H7 (cell line): Measurements from ENCODE around the gene PRKCH. TPM values are rescaled to one million over a fixed set of nuclear protein-coding genes. Genes with fewer than 3 reads are reported as not detected.

ENCODE experiments used
- DNase-seq: peaks from one replicate; pipeline ENCODE4 v3.0.0; 2012
- H3K27me3 ChIP-seq: 2 replicates; pipeline ENCODE4 v1.6.0; 2011; ENCODE audit warnings: mild to moderate bottlenecking, low read length; ENCODE audit not compliant: control insufficient read depth, insufficient read depth
- H3K36me3 ChIP-seq: replicated peaks from 2 replicates; pipeline ENCODE4 v1.5.1; 2011; ENCODE audit warnings: low read length; ENCODE audit not compliant: control insufficient read depth, insufficient read depth
- H3K4me3 ChIP-seq: 2 replicates; pipeline ENCODE4 v1.5.1; 2011; ENCODE audit warnings: low read depth, mild to moderate bottlenecking, control low read depth, low read length, moderate library complexity; ENCODE audit not compliant: insufficient read depth
- total RNA-seq: library from RNA; depleted of rRNA; stranded (reverse); fragments of >200 nt; shearing (Covaris generic); gene quantifications from 2 replicates; pipeline ENCODE4 v1.2.3, GENCODE V29; 2014

PRKCH gene
- total RNA-seq, 1 experiment from 2014 or later, result 6.3 TPM

DNA sequence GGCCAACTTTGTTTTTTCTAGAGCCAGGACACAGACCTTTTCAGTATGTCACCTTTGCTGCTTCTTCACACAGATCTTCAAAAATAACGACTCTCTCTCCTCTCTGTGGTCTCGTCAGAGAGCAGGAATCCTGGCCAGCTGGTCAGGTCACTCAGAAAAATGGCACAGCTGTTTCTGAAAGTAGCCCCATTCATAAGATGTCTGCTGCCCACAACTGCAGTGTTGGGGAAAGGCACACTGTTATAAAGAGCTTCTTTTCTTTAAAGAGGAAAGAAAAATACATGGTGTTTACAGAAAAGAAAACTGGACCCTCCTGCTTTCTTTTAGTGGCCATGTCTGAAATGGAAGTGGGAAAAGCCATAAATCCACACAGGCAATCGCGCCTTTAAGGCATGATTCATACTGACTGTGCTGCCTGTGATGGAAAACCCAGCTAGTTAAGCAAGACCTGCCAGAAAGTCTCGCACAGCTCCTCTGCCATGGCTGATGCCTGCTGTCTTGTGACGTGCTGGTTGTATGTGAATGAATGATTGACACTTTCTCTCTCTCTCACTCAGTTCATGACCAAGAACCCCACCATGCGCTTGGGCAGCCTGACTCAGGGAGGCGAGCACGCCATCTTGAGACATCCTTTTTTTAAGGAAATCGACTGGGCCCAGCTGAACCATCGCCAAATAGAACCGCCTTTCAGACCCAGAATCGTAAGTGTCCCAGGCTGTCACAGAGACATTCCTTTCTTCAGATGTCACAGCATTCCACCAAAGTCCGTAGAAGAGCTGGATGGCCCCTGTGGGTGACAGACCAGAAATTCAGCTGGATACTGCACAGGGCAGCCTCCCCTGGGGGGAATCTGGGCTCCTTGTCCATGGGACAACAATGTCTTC lies 226.0 kb downstream of the PRKCH start:
- DNase-seq, result no peak
- H3K4me3 ChIP-seq, result no peak overlapping the region
- H3K36me3 ChIP-seq, result no peaks in the 10 kb centered on the region
- no peaks in the 10 kb centered on the region for H3K27me3 ChIP-seq

DNA sequence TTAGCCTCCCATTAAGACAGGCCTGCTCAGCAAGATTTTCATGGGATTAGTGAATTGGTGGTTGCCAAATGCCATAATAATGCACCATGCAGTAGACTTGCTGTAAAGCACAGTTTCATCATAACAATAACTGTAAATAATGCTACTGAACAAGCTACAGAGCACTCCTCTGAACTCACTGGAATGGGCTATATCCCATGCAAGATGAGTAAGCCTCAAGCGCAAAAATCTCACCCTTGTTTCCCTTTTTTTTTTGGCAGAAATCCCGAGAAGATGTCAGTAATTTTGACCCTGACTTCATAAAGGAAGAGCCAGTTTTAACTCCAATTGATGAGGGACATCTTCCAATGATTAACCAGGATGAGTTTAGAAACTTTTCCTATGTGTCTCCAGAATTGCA lies 228.0 kb downstream of the PRKCH start:
- Histone ChIP-seq H3K36me3 (no peaks in the 10 kb centered on the region), H3K4me3 (no peak overlapping the region), H3K27me3 (no peaks in the 10 kb centered on the region)
- DNase-seq, result no peak

DNA sequence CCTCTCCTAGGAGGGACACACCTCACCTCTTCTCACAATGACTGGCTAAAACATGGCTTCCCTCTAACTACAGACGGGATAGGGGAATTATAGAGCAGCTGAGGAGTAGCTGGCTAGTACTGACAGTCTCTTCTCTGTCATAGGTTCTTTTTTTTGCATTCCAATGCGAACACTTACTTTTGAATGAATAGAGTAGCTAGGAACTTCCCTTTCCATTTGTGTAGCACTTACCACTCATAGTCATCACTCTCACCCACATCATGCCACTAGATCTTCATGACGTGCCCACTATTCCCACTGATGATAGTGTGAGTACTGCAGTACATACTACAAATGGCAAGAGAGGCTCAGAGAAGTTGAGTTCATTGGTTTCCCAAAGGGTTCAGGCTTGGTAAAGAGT lies 230.0 kb downstream of the PRKCH start:
- Histone ChIP-seq H3K27me3 (no peaks in the 10 kb centered on the region), H3K36me3 (no peaks in the 10 kb centered on the region), H3K4me3 (no peak overlapping the region)
- no peak for DNase-seq

DNA sequence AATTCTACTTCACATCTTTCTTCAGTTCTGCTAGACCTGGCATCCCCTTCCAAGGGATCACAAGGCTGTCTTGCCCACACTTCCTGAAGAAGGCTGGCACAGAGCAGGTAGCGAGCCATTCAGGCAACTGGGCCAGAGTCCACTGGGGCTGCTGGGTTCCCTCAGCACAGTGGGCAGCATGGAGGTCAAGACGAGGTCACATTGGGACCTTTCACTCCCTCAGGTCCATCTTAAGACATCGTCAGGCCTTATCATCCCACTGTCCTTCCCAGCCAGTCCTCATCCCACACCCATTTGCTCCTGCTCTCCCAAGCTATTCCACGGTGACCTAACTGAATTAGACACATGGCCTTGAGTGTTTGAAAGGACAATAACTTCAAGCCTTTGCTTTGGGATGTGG lies 230.9 kb downstream of the PRKCH start:
- Histone ChIP-seq H3K27me3 (no peaks in the 10 kb centered on the region), H3K36me3 (no peaks in the 10 kb centered on the region), H3K4me3 (no peak overlapping the region)
- DNase-seq, result no peak

DNA sequence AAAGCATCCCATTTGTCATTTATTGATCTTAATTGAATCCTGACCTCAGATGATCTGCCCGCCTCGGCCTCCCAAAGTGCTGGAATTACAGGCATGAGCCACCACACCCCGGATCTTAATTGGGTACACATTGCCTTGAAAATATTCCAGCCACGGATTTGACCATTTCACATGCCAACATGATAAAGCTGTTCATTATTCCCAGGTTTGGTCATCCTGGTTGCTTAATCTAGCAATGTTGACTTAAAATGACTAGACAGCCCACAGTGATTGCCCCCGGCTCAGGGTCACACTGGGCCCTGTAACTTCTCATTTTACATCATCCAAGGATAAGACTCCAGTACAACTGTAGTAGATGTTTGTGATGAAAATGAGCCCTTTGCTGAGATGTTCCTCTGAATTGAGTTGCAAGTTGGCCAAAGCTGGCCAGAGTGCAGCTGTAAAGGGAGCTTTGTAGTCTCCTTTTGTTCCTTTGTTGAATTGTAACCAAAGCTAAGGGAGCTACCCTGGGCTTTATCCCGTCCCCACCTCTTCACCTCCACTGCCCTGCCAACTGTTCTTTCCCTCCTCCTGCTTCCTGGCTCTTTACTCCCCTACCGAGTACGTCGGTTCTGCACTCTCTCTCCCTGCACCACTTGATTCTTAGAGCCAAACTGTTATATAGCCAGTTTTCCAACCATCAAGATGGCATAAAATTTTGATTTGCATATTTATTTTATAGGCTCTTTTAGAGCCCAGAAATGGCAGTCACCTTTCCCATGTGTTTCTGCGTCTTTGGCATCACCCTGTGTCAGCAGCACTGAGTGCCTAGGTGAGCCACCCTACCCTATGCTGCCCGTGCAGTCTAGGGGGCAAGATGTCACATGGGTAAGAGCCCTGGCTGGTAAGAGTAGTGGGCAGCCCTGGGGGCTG lies 232.6 kb downstream of the PRKCH start:
- H3K36me3 ChIP-seq, result no peaks in the 10 kb centered on the region
- no peaks in the 10 kb centered on the region for H3K27me3 ChIP-seq
- DNase-seq, result no peak
- H3K4me3 ChIP-seq, result no peak overlapping the region

DNA sequence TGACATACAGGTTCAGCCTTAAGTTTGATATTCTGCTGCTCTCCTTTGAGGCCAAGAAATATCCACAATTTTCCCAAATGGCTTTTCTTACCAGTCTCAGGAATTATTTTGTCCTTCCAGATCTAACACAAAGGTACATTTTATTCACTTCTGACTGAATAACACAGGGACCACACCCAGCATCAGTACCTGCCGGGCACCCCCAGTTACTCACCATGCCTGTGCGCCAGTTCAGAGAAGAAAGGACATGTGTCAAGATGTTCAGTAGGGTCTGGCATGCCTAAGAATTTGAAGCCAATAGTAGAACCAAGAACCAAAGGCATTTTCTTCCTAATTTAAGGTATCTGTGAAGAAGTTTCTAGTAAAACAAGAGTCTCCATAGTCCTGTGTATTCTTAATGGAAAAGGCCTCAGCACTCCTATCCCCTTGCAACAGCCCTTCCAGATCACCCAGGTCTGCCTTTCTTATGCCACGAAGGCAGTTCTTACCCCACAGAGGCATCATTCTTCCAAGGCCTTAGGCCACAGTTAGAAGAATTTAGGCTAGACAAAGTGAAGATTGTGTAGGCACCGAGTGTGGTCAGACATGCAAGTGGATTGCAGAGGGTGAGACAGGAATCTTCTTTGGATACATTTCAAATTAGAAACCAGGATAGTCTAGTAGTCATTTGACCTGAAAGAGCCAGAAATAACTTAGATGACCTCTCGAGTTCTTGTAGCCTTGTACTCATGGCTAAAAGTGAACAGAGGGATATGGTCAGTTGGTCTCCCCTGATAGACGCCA lies 233.9 kb downstream of the PRKCH start:
- no peak for DNase-seq
- H3K27me3 ChIP-seq, result no peaks in the 10 kb centered on the region
- H3K36me3 ChIP-seq, result no peaks in the 10 kb centered on the region

DNA sequence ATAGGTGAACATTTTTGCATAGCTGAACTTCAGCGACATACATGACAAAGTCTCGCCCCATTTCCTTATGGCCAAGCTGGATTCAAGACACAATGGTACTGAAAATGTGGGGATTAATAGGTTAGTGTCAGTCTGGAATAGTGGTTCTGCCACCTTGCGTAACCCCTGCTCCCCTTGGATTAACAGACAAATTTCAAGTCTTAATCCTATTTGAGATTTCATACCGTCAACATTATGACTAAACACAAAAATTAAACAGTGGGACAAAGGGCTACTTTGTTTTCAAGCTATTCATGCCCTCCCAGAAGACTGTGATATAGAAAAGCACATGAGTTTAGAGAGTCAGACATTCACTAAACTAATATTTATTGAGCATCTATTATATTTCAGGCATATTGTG lies 235.1 kb downstream of the PRKCH start:
- no peaks in the 10 kb centered on the region for H3K36me3 ChIP-seq
- H3K27me3 ChIP-seq, result no peaks in the 10 kb centered on the region
- no peak overlapping the region for H3K4me3 ChIP-seq
- DNase-seq, result no peak

More for the DNA sequence above, 233.9 kb downstream of the PRKCH start:
- no peak overlapping the region for H3K4me3 ChIP-seq

DNA sequence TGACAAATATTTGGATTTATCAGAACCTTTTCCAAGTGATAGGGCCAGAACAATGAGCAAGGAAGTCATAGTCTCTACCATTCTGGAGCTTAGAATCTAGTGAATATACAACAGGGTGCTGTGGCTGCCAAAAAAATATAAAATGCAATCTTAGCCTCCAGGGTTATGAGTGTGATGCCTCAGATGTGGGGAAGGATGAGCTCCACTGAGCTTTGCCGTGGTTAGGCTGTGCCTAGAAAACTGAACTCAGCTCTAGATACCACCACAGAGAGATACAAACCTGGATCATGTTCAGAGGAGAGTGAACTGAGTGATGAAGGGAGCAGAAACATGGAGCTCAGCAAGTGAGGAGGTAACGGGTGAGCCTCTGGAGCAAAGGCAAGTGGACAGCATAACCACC lies 235.9 kb downstream of the PRKCH start:
- DNase-seq, result no peak
- Histone ChIP-seq H3K4me3 (no peak overlapping the region), H3K27me3 (no peaks in the 10 kb centered on the region), H3K36me3 (no peaks in the 10 kb centered on the region)

DNA sequence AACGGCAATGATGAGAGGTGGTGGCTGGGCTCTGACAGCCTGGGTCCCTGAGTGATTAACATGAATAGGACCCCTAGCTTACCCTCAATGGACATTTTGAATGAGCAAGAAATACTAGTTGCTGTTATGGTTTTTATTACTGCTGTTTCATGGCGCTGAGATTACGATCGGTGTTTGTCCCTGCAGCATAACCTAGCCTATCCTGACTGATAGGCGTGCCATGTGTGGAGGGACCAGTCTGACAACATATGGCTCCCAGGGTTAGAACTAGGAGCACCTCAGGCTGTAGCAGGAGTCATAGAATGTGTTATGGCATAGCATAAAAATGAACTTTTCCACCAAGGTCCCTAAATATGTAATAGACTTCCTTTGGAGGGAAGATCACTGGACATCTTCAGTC lies 236.5 kb downstream of the PRKCH start:
- Histone ChIP-seq H3K36me3 (no peaks in the 10 kb centered on the region), H3K27me3 (no peaks in the 10 kb centered on the region), H3K4me3 (no peak overlapping the region)
- DNase-seq, result no peak

DNA sequence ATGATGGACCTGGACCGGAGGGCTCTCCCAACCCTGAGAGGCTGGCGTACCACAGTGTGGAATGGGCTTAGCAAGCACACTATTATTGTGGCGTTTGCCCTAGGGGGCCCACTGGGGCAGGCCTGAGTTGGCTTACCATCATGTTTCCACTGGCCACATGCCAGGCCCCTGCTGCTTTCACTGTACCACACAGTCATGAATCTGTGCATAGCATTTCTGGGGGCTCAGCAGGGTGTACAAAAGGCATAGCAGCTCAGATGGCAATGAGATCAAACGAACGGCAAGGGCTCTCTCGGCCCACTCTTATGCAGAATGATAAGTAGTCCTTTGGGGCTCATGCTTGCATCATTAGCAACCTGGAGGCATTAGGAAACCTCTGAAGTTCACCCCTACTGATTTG lies 236.9 kb downstream of the PRKCH start:
- DNase-seq, result no peak
- H3K27me3 ChIP-seq, result no peaks in the 10 kb centered on the region
- H3K36me3 ChIP-seq, result no peaks in the 10 kb centered on the region
- no peak overlapping the region for H3K4me3 ChIP-seq

DNA sequence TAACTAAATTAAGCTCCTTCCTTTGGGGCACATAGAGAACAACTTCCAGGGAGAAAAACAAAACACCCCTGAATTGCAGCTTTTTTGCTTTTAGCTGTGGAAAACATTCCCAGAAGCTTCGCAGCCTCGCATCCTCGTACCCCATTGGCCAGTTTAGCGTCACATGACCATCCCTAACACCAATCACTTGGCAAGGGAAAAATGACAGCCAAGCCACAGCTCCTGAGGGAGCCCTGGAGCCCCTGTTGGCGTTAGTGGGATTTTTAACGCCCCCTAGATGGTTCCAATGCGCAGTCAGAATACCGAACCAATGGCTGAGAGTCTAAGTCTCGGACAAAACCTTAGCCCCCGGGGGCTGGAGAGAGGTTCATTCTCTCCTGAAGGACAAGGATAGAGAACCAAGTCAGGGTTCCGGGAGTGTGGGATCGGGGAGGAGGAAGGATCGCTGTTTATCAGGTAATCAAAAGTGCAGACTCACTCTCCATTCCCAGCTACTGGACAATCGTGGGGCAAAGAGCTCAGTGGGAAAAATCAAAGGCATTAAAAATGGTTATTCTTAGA lies 238.3 kb downstream of the PRKCH start:
- DNase-seq, result peak; percentile 61
- no peaks in the 10 kb centered on the region for H3K27me3 ChIP-seq
- no peaks in the 10 kb centered on the region for H3K36me3 ChIP-seq
- no peak overlapping the region for H3K4me3 ChIP-seq

DNA sequence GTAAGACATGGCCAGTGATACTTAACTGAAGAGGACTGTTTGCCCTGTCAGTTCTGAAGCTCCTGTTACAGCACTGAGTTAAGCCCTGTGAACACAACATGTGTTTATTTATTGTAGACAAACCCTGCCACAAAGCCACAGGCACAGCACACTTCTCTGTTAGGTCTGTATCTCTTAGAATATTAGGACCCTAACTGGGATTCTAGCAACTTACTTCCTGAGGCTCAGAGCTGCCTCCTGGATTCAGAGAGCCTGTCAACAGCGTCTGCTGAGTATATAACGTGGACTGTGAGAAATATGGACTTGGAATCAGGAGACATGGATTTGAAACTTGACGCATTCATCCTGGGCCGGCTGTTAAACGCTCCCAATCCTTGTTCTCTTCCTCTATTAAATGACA lies 238.9 kb downstream of the PRKCH start:
- no peaks in the 10 kb centered on the region for H3K36me3 ChIP-seq
- no peak for DNase-seq
- no peak overlapping the region for H3K4me3 ChIP-seq
- H3K27me3 ChIP-seq, result no peaks in the 10 kb centered on the region

DNA sequence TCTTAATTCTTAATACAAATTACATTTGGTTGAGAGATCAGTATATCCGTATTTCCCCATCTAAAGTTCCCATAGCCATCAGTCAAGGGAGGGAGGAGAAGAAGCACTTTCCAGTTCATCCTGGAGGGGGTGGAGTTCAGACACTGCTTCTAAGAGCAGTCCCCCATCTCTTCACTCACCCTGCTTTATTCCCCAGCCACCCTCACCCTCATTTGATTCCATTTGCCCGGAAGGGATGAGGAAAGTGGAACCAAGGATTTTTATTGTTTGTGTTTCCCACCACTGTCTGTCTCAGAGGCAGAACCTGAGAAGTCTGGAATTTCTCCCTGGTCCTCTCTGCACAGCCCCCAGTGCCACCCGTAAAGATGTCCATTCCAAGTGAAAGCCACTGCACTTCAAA lies 239.7 kb downstream of the PRKCH start:
- Histone ChIP-seq H3K27me3 (no peaks in the 10 kb centered on the region), H3K36me3 (no peaks in the 10 kb centered on the region), H3K4me3 (no peak overlapping the region)
- DNase-seq, result no peak

DNA sequence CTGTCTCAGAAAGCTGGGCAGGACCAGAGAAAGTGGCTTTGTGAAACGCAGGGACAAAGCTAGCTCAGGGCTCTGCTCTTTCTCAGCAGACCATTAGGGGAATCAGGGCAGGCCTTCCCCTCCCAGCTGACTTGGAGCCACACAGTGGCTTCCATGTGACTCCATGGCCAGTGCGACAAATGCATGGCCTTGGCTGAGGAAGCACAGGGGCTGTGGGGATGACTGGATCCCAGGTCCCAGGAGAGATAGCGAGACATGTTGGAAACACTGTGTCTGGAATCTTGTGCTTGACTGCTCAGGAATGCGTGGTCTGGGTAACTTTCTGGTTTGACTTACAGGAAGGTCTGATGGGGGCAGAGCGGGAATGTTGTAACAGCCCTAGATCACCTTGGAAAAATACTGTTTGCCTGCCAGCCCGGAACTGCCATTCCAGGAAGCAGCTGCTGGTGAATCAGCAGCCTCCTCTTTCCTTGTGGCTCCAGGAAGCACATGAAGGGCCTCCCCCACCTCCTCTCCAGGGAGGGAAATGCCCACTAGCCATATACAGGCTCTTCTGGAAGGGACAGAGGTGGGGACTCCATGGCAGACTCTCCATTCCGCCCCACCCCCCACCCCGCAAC lies 240.4 kb downstream of the PRKCH start:
- no peaks in the 10 kb centered on the region for H3K36me3 ChIP-seq
- H3K4me3 ChIP-seq, result no peak overlapping the region
- DNase-seq, result no peak

More for the DNA sequence above, 240.4 kb downstream of the PRKCH start:
- H3K27me3 ChIP-seq, result no peaks in the 10 kb centered on the region
